Neural cell (in vitro differentiated cells): ENCODE measurements around the gene GABBR2.

Source experiments
- EP300 ChIP-seq: fragments of 450-650 bp; conservative IDR thresholded peaks from 2 replicates; pipeline ENCODE4 v1.6.1; 2014; ENCODE audit warnings: antibody characterized with exemption, mild to moderate bottlenecking, moderate library complexity; ENCODE audit not compliant: poor library complexity, severe bottlenecking
- EZH2 ChIP-seq: fragments of 200-600, 300-800 bp; shearing (Covaris generic), sonication (generic); IDR thresholded peaks from 2 replicates; pipeline ENCODE4 v1.6.1; 2014; ENCODE audit warnings: antibody characterized with exemption, low read length, borderline replicate concordance, mild to moderate bottlenecking; ENCODE audit not compliant: insufficient read depth, poor library complexity, severe bottlenecking
- POLR2AphosphoS5 ChIP-seq: IDR thresholded peaks from 2 replicates; pipeline ENCODE4 v1.6.1; 2012
- RAD21 ChIP-seq: fragments of 450-650 bp; conservative IDR thresholded peaks from 2 replicates; pipeline ENCODE4 v1.6.1; 2014; ENCODE audit warnings: antibody characterized with exemption, mild to moderate bottlenecking, moderate library complexity
- TAF1 ChIP-seq: IDR thresholded peaks from 2 replicates; pipeline ENCODE4 v1.6.1; 2012; ENCODE audit warnings: low read depth
- TF ChIP-seq, protein P1 (sequence below): fragments of 450-650 bp; IDR thresholded peaks from 2 replicates; pipeline ENCODE4 v1.5.1; 2014; ENCODE audit warnings: antibody characterized with exemption, mild to moderate bottlenecking, moderate library complexity; ENCODE audit not compliant: poor library complexity, severe bottlenecking
- TF ChIP-seq, protein P2 (sequence below): IDR thresholded peaks from 2 replicates; pipeline ENCODE4 v1.6.1; 2012; ENCODE audit warnings: borderline replicate concordance

GRCh38 chr9:98291820-98292219, 416.9 kb downstream of the GABBR2 start:
- TF ChIP-seq, protein P1, sequence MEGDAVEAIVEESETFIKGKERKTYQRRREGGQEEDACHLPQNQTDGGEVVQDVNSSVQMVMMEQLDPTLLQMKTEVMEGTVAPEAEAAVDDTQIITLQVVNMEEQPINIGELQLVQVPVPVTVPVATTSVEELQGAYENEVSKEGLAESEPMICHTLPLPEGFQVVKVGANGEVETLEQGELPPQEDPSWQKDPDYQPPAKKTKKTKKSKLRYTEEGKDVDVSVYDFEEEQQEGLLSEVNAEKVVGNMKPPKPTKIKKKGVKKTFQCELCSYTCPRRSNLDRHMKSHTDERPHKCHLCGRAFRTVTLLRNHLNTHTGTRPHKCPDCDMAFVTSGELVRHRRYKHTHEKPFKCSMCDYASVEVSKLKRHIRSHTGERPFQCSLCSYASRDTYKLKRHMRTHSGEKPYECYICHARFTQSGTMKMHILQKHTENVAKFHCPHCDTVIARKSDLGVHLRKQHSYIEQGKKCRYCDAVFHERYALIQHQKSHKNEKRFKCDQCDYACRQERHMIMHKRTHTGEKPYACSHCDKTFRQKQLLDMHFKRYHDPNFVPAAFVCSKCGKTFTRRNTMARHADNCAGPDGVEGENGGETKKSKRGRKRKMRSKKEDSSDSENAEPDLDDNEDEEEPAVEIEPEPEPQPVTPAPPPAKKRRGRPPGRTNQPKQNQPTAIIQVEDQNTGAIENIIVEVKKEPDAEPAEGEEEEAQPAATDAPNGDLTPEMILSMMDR = no peak
- TF ChIP-seq EP300 (no peak), POLR2AphosphoS5 (no peak), EZH2 (no peak), RAD21 (no peak), TAF1 (no peak)
- TF ChIP-seq, protein P2, sequence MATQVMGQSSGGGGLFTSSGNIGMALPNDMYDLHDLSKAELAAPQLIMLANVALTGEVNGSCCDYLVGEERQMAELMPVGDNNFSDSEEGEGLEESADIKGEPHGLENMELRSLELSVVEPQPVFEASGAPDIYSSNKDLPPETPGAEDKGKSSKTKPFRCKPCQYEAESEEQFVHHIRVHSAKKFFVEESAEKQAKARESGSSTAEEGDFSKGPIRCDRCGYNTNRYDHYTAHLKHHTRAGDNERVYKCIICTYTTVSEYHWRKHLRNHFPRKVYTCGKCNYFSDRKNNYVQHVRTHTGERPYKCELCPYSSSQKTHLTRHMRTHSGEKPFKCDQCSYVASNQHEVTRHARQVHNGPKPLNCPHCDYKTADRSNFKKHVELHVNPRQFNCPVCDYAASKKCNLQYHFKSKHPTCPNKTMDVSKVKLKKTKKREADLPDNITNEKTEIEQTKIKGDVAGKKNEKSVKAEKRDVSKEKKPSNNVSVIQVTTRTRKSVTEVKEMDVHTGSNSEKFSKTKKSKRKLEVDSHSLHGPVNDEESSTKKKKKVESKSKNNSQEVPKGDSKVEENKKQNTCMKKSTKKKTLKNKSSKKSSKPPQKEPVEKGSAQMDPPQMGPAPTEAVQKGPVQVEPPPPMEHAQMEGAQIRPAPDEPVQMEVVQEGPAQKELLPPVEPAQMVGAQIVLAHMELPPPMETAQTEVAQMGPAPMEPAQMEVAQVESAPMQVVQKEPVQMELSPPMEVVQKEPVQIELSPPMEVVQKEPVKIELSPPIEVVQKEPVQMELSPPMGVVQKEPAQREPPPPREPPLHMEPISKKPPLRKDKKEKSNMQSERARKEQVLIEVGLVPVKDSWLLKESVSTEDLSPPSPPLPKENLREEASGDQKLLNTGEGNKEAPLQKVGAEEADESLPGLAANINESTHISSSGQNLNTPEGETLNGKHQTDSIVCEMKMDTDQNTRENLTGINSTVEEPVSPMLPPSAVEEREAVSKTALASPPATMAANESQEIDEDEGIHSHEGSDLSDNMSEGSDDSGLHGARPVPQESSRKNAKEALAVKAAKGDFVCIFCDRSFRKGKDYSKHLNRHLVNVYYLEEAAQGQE = no peak
